ENCODE measurements around the gene SYCN.
"Not testable (repeated sequence)": the region's sequence is repeated elsewhere in the genome, so short reads cannot be mapped to it uniquely, and the experiment has no call there.

SYCN gene

DNA sequence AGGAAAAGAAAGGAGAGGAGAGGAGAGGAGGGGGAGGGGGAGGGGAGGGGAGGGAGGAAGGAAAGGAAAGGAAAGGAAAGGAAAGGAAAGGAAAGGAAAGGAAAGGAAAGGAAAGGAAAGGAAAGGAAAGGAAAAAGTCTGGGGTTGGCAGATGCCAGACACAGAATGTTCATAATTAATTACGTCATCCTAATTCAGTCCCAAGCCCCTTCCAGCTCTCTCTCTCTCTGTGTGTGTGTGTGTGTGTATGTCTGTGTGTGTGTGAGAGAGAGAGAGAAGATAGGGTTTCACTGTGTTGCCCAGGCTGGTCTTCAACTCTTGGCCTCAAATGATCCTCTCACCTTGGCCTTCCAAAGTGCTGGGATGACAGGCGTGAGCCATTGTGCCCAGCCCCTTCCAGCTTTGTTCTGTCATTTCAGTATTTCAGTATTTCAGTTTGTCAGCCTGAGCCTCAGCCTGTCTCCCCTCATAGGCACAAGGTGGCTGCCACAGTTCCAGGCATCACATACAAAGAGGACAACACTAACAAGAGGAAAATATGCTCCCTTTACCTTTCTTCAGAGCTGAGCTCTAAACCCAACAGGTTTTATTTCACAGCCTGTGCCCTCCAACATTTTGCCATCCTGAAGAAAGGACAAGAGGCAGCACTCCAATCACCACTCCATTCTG is 26.2 kb upstream of the SYCN start:
- no peak for DNase-seq (ENCODE audit: low read depth in 2 of 2, low spot score in 1 of 2)

DNA sequence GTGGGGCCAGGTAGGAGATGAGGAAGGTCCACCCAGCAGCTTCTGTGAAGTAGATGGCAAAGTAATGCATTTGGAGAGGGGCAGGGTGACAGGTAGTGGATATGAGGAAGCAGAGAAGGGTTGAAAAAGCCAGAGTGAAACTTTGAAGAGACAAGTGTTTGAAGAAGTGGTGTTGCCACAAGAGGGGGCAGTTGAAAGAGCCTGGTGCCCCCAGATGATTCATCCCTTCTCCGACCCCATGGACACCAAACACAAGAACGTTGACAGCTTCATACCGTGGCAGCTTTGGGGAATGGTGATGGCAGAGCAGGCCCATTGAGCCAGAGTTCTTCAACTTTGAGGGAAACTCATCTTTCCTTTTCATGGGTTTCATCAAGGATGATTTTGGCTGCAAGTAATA is 20.8 kb upstream of the SYCN start:
- DNase-seq (ENCODE audit: low read depth in 2 of 2, low spot score in 1 of 2), result no peak

DNA sequence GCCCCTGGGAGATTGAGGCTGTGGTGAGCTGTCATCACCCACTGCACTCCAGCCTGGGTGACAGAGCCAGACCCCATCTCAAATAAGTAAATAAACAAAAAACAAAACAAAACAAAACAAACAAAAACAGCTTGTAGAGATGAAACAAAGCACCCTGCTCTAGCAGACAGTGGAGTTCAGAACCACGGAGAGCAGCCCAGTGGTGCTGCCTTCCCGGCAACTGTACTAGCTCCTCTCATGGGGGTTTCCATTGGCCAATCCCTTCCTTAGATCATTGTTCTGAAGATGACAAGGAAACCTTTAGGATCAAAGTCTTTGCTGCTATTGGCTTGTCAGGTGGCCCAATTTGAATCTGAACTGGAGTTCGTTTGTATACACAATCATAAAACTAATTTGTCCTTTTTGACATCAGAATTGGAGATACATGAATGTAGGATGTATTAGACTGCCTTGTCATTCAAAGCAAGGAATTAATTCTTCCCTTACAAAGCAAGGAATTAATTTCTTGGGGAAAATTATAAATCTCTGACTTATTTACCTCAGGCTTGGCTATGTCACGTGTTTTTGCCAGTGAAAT is 19.7 kb upstream of the SYCN start:
- no peak for DNase-seq (ENCODE audit: low read depth in 2 of 2, low spot score in 1 of 2)

DNA sequence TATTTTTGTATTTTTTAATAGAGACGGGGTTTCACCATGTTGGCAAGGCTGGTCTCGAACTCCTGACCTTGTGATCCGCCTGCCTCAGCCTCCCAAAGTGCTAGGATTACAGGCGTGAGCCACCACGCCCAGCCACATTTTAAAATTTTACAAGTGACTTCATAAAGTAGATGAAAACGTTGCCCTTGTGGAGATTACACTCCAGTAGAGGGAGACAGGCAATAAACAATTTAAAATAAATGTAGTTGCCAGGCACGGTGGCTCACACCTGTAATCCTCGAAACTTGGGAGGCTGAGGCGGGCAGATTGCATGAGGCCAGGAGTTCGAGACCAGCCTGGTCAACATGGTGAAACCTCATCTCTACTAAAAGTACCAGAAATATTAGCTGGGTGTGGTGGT is 15.0 kb upstream of the SYCN start:
- not testable (repeated sequence) for DNase-seq (ENCODE audit: low read depth in 2 of 2, low spot score in 1 of 2)

DNA sequence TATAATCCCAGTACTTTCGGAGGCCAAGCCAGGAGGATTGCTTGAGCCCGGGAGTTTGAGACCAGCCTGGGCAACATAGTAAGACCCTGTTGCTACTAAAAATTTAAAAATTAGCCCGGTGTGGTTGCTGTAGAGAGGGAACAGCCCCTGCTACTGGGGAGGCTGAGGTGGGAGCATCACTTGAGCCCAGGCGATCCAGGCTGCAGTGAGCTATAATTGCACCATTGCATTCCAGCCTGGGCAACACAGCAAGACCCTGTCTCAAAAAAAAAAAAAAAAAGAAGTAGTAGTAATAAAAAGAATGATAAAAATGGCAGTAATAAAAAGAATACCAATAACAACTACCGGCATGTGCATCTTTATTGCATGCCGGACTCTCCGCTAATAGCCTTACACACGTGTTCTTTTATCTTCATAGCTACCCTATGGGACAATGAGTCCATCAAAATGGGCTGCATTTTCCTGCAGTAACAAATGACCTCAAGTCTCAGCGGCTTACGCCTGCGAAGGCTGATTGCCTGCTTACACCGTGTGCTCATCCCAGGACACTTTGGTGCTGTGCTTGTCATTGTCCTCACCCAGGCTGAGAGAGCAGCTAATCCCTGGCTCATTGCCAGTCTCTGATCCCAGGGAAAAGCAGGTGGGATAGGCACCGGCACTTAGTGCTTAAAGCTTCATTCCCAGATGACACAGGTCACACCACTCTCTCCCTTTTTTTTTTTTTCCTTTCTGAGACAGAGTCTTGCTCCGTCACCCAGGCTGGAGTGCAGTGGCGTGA is 14.4 kb upstream of the SYCN start:
- DNase-seq (ENCODE audit: low read depth in 2 of 2, low spot score in 1 of 2), result no peak

DNA sequence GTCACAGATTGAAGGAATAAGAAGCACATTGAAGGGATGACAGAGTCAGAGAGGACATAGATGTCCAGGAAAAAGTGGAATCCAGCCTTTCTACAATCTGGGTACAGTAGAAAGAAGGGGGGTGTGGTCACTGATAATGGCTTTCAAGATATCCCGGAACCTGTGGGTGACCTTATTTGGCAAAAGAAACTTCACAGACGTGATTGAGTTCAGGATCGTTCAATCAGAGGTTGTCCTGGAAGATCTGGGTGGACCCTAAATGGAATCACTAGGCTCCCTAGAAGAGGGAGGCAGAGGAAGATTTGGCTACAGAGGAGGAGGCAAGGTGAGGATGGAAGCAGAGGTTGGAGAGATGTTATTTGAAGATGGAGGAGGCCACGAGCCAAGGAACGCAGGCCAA is 13.0 kb upstream of the SYCN start:
- no peak for DNase-seq (ENCODE audit: low read depth in 2 of 2, low spot score in 1 of 2)

DNA sequence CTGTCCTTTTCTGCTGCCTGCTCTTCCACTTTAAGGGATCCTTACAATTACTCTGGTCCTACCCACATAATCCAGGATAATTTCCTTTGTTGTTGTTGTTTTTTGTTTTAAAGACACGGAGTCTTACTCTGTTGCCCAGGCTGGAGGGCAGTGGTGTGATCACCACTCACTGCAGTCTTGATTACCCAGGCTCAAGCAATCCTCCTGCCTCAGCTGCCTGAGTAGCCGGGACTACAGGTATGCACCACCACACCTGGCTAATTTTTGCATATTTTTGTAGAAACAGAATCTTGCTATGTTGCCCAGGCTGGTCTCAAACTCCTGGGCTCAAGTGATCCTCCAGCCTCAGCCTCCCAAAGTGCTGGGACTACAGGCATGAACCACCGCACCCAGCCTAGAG is 11.3 kb upstream of the SYCN start:
- DNase-seq (ENCODE audit: low read depth in 2 of 2, low spot score in 1 of 2), result not testable (repeated sequence)

DNA sequence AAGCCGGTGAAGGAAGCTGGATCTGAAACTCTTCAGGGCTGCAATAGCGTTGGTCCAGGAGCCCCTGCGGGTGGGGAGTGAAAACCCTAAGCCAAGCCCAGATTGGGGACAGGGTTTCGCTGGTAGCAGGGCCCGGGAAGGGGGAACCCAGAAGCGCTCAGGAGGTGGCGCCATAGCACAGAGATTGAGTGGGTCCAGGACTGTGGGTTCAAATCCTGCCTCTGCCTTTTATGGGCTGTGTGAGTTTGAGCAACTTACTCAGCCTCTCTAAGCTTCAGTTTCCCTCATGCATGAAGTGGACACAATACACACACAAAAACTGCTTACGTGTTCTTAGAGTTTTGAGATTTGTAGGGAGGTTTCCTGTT is 8.3 kb upstream of the SYCN start:
- peak; percentile 5 to 34 for DNase-seq (ENCODE audit: low read depth in 2 of 2, low spot score in 1 of 2)

DNA sequence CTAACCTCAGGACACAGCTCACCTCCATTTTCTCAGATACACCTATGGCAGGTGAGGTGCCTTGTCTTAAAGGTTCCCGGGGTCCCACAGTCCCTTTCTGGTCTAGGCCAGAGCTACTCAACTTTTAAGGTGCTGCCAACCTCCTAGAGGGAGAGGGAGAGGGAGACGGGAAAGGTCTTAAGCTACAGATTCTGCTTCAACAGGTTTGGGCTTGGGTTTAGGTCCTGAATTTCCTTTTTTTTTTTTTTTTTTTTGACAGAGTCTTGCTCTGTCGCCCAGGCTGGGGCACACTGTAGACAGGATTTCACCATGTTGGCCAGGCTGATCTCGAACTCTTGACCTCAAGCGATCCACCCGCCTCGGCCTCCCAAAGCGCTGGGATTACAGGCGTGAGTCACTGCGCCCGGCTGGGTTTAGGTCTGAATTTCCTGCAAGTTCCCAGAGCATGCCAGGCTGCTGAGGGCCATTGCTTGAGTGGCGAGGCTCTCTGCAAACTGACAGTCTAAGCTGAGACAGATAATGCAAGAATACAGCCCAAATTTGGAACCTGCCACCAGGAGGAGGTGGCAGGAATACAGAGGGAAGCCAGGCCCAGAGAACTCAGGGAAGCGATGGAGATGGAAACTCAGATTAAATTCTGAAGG is 7.8 kb upstream of the SYCN start:
- no peak for DNase-seq (ENCODE audit: low read depth in 2 of 2, low spot score in 1 of 2)

DNA sequence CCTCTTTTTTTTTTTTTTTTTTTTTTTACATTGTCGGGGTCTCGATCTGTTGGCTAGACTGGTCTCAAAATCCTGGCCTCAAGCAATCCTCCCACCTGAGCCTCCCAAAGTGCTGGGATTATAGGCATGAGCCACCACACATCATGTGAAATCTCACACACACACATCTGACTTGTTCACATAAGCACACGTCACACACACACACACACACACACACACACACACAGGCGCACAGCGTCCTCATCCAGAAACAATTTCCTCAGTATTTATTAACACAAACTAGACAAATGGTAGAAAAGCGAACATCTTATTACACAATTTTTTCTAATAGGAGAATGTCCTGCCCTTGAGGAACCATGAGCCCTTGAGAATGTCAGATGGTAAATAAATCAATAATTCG is 5.1 kb upstream of the SYCN start:
- DNase-seq (ENCODE audit: low read depth in 2 of 2, low spot score in 1 of 2), result no peak

DNA sequence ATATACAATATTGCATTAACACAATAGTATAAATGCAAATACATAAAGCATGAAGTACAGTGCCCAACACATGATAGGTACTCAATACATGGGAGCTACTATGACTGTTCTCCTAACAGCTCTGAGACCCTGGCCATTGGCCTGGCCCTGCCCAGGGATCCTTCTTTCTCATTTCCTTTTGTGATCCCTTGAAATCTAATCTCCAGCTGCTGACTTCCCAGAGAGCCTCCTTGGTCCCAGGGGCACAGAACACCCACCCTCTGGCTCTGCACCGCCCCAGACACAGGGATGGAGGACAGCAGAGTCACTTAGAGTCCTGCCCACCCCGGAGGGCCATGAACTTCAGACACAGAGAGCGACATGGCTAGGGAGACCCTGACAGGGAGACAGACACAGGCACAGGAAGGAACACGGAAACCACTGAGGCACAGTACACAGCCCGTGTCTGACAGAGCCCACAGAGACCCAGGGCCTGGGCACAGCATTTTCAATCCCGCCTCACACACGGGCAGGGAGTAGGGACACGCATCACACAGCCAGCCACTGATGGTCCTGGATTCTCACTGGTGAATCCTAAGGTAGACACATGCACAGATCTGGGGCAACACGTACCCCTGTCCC is 4.2 kb upstream of the SYCN start:
- DNase-seq (ENCODE audit: low read depth in 2 of 2, low spot score in 1 of 2), result no peak

DNA sequence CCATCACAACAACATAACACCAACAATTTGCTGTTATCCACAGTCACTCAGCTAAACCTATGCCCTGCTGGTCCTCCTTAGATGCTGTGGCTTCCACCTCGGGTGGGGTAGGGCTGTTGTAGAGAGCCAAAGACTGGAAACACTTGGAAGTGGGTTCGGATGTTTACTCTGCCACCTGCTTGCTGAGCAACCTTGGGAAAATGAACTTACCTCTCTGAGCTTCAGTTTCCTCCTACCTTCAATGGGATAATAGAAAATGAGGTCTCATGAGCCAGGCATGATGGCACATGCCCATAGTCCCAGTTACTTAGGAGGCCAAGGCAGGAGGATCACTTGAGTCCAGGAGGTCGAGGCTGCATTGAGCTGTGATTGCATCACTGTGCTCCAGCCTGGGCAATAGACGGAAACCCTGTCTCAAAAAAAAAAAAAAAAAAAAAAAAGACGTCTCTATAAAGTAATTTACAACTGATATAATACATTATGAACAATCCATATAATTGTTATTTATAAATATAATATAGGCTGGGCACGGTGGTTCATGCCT is 3.3 kb upstream of the SYCN start:
- DNase-seq (ENCODE audit: low read depth in 2 of 2, low spot score in 1 of 2), result no peak

DNA sequence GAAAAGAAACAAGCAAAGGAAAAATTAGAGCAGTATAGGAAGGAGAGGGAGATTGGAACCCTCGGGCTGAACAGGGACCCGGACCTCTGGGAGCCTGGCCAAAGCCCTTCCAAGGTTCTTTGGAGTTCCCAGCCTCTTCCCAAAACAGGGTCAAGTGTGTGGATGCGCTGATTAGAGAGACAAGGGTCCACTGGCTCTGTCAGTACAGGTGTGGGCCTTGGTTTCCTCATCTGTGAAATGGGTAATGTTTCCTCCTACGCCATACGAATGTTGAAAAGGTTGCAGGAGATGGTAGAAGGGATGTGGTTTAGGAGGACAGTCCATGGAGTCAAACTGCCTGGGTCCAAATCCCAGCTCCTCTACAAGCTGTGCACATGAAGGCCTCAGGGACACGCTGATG is 2.1 kb upstream of the SYCN start:
- no peak for DNase-seq (ENCODE audit: low read depth in 2 of 2, low spot score in 1 of 2)

DNA sequence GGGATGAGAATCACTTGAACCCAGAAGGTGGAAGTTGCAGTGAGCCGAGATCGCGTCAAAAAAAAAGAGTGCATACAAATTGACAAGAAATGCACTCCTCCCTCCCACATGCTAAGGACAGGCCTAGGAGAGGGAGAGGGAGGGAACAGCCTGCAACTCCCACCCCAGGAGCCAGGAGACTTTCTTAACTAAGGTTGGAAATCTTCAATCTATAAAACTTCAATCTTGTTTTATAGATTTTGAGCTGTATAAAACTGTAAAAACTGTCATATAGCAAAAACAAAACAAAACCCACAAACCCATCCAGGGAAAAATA is 1.3 kb upstream of the SYCN start:
- DNase-seq (ENCODE audit: low read depth in 2 of 2, low spot score in 1 of 2), result no peak

DNA sequence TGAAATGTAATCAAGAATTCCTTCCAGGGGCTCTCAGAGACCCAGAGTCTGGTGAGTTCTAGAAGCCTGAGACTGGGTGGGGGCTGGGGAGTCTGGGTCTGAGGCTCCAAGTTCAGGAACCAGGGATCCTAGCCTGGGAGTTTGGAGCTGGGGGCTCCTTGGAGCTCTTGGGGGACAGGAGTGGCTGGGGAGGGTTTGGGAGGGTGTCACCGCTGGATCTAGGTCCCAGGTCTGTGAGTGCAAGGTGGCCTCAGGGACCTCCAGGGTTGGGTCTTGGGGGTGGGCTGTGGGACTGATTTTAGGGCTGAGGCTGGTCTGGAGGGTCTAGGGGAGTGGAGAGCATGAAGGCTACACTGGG is 1.1 kb downstream of the SYCN start:
- no peak for DNase-seq (ENCODE audit: low read depth in 2 of 2, low spot score in 1 of 2)

DNA sequence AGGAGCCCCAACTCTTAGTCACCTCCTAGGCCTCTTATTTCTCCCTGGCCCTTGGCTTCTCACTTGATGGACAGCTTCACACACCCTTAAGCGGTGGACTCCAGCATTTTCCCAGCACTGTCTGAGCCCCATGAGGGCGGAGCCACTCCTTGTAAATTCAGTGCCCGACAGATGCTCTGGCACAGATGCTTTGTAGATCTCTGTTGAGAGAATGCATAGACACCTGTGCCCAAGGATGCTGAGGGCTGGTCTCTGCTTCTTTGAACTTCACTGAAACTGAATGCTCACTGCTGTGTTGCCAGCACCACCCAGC is 3.3 kb downstream of the SYCN start:
- no peak for DNase-seq (ENCODE audit: low read depth in 2 of 2, low spot score in 1 of 2)

DNA sequence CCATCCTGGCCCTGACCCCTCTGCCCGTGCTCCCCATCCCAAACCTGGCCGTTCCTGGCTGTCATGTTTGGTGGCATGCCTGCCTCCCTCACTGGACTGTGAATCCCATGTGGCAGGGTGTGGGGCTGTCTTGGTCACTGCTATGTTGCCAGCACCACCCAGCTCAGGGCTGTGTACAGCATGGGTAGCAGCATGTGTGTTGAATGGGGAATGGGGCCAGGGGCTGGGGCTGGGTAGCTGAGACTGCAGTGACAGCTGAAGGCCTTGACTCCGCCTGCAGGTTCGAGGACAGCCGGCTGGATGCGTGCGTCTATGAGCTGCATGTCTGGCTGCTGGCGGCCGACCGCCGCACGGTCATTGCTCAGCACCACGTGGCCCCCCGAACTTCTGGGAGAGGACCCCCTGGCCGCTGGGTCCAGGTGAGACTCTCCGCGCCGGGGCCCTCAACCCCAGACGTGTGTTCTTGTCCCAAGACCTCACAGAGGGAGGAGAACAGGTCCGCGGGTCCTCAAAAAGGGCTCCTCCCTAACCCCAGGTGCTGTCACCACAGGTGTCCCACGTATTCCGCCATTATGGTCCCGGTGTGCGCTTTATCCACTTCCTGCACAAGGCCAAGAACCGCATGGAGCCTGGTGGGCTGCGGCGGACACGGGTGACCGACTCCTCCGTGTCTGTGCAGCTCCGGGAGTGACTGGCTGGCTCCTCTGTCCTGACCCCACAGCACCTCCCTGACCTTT is 3.8 kb downstream of the SYCN start:
- no peak for DNase-seq (ENCODE audit: low read depth in 2 of 2, low spot score in 1 of 2)

DNA sequence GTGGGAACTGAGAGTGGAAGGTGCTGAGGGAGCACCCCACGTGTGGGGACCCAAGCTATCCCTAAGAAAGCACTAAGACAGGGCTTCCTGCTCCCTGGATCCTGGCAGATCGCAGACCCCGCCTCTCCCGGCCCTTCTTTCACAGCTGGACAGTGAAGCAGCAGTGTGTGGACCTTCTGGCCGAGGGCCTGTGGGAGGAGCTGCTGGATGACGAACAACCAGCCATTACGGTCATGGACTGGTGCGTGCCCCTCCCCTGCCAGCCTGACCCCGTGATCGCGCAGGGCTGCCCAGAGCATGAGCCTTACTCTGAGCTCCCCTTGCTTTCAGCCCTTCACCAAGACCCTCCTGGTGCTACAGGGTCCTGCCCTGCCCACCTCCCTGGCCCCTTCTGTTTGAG is 5.0 kb downstream of the SYCN start:
- DNase-seq (ENCODE audit: low read depth in 2 of 2, low spot score in 1 of 2), result no peak

DNA sequence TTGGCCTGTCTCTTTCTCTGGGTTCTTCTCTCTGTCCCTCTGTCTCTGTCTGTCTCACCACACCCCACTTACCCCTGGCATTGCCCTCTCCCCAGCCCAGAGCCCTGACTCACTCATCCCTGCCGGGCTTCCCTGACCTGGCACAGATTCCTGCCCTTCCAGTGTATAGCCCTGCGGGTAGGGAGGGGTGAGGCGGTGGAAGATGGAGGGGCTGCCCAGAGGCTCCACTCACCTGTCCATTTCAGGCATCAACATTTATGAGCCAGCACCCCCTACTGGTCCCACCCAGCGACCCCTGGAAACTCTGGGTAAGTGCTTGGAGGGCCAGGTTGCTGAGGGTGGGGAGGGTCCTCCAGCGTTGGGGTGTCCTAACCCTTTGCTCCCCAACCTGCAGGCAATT is 6.3 kb downstream of the SYCN start:
- DNase-seq (ENCODE audit: low read depth in 2 of 2, low spot score in 1 of 2), result no peak

DNA sequence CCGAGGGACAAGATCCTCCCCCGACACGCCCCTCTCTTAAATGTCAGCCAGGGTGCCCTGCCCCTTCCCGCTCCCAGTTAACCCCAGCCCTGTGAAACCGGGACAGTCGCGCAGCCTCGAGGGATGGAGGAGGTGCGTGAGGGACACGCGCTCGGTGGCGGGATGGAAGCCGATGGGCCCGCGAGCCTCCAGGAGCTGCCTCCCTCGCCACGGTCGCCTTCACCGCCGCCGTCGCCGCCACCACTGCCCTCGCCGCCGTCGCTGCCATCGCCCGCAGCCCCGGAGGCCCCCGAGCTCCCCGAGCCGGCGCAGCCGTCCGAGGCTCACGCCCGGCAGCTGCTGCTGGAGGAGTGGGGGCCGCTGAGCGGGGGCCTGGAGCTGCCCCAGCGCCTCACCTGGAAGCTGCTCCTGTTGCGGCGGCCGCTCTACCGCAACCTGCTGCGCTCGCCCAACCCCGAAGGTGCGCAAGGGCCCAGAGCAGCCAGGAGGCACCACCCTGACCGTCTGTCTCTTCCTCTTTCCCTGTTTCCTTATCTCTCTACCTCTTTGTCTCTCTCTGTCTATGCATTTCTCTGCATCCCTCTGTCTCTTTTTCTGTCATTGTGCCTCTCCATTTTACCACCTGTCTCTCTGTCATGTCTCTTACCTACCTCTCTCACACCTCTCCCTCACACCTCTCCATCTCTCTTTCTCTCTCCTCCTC is 7.1 kb downstream of the SYCN start, which contains the start of gene NCCRP1:
Gene NCCRP1, plus strand, starts transcription at position 105 of the 703 bp plus-strand sequence. Its CDS starts 19 bp downstream, at position 124.
- DNase-seq (ENCODE audit: low read depth in 2 of 2, low spot score in 1 of 2), result no peak
